Skeletal muscle tissue (tissue), 4 donors: ENCODE data around the gene TSFM. TPM values are rescaled to one million over a fixed set of nuclear protein-coding genes. Genes with fewer than 3 reads are reported as not detected.
A peak's percentile ranks its signal among the peaks of the same experiment; 100 is the strongest.

Experiments used
- H3K27ac ChIP-seq: one replicate; pipeline ENCODE4 v1.7.0; 2013; ENCODE audit warnings: mild to moderate bottlenecking, low read depth, low read length, inconsistent platforms
- H3K27me3 ChIP-seq, 3 donors: one replicate each; pipeline ENCODE4 v1.7.0; 2013; ENCODE audit warnings: low read length in 3 of 3; ENCODE audit not compliant: control insufficient read depth in 3 of 3, insufficient read depth in 3 of 3
- H3K36me3 ChIP-seq, 3 donors: one replicate each; pipeline ENCODE4 v1.7.0; 2013; ENCODE audit warnings: low read length in 3 of 3; ENCODE audit not compliant: control insufficient read depth in 3 of 3, insufficient read depth in 3 of 3
- H3K4me1 ChIP-seq, 3 donors: one replicate each; pipeline ENCODE4 v1.7.0; 2013; ENCODE audit warnings: low read length in 3 of 3, mild to moderate bottlenecking in 3 of 3; ENCODE audit not compliant: control insufficient read depth in 3 of 3, insufficient read depth in 3 of 3
- H3K4me3 ChIP-seq, 3 donors: one replicate each; pipeline ENCODE4 v1.7.0; 2013; ENCODE audit warnings: low read length in 3 of 3
- H3K9ac ChIP-seq, 3 donors: one replicate each; pipeline ENCODE4 v1.7.0; 2013; ENCODE audit warnings: low read length in 3 of 3, mild to moderate bottlenecking in 3 of 3, moderate library complexity in 2 of 3, low read depth in 1 of 3
- H3K9me3 ChIP-seq, 3 donors: one replicate each; pipeline ENCODE4 v1.7.0; 2013; ENCODE audit warnings: low read length in 3 of 3; ENCODE audit not compliant: control insufficient read depth in 3 of 3
- total RNA-seq: library from RNA; depleted of rRNA; stranded (reverse); fragments of >200 nt; gene quantifications from one replicate; pipeline ENCODE4 v1.2.3, GENCODE V29; 2014
- donor health status: Osteomylitis.

Gene TSFM
- total RNA-seq, 1 donor from 2014 or later: 17.2 TPM

DNA sequence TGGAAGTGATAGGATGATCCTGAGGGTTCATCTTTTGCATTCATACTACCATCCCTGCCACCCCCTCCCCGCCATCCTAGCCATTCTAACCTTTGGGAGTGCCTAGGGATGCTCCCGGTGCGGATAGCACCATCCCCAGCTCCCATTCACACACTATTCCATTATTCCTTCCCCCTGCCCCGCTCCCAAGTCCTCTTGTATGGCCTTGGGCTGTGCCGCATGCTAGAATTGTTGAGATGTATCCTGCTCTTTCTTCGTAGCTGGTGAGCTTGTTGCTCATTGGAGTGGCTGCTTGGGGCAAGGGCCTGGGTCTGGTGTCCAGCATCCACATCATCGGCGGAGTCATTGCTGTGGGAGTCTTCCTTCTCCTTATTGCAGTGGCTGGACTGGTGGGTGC lies 37.1 kb upstream of the TSFM start:
- H3K27ac ChIP-seq: peak overlapping the region; percentile 98
- H3K4me3 ChIP-seq: peak overlapping the region; percentile 93 to 99 (median 99)
- H3K4me1 ChIP-seq: peaks cover 12 to 23% (median 13%) of the 10 kb centered on the region in 3 donors
- peaks cover 27 to 33% (median 31%) of the 10 kb centered on the region in 3 donors for H3K36me3 ChIP-seq
- peak overlapping the region; percentile 98 to 100 (median 99) for H3K9ac ChIP-seq
- H3K9me3 ChIP-seq: no peaks in the 10 kb centered on the region
- H3K27me3 ChIP-seq: peaks cover 0 to 13% (median 8%) of the 10 kb centered on the region in 3 donors

DNA sequence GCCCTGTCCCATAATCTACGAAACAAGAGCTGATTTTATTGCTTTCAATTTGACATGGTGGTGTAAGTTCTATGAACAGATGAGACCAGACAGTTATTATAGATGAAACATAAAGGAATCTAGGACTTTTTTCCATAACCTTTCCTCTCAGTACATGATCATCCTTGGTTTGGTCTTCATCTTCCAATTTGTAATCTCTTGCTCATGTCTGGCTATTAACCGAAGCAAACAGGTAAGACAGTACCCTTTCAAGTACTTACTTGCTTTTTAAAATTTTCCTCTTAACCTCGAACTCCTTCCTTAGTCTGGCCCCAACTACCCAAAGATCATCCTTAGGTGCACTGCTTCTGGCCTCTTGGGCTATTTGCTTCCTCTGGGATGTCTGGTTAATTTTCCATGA lies 36.6 kb upstream of the TSFM start:
- H3K27ac ChIP-seq: no peak overlapping the region

DNA sequence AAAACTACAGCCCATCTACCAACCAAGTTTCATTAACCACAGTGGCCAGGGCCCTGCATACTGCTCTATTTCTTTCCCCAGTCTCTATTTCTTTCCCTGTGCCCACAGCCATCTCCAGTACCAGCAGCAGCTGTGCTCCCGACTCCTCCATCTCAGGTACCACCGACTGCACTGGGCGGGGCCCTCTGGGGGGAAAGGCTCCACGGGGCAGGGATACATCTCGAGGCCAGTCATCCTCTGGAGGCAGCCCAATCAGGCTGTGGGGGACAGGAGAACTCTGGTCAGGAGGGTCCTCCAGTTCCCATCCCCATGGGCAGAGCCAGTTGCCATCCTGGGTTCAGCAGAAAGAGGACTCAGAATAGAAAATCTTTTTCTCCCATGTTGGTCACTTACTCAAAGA lies 33.5 kb upstream of the TSFM start:
- no peaks in the 10 kb centered on the region for H3K27me3 ChIP-seq
- H3K9me3 ChIP-seq: no peaks in the 10 kb centered on the region
- no peak overlapping the region for H3K4me3 ChIP-seq
- peaks cover 29 to 36% (median 33%) of the 10 kb centered on the region in 3 donors for H3K4me1 ChIP-seq
- no peak overlapping the region for H3K9ac ChIP-seq
- peaks cover 29 to 37% (median 35%) of the 10 kb centered on the region in 3 donors for H3K36me3 ChIP-seq
- H3K27ac ChIP-seq: no peak overlapping the region

More for the DNA sequence above, 36.6 kb upstream of the TSFM start:
- peaks cover 29 to 37% (median 35%) of the 10 kb centered on the region in 3 donors for H3K36me3 ChIP-seq
- H3K9ac ChIP-seq: peak overlapping the region in 2 of 3 donors; percentile 98 to 100
- H3K4me1 ChIP-seq: peaks cover 17 to 25% (median 19%) of the 10 kb centered on the region in 3 donors
- H3K4me3 ChIP-seq: peak overlapping the region; percentile 93 to 99 (median 99)
- no peaks in the 10 kb centered on the region for H3K9me3 ChIP-seq
- peaks cover 0 to 8% (median 3%) of the 10 kb centered on the region in 3 donors for H3K27me3 ChIP-seq

DNA sequence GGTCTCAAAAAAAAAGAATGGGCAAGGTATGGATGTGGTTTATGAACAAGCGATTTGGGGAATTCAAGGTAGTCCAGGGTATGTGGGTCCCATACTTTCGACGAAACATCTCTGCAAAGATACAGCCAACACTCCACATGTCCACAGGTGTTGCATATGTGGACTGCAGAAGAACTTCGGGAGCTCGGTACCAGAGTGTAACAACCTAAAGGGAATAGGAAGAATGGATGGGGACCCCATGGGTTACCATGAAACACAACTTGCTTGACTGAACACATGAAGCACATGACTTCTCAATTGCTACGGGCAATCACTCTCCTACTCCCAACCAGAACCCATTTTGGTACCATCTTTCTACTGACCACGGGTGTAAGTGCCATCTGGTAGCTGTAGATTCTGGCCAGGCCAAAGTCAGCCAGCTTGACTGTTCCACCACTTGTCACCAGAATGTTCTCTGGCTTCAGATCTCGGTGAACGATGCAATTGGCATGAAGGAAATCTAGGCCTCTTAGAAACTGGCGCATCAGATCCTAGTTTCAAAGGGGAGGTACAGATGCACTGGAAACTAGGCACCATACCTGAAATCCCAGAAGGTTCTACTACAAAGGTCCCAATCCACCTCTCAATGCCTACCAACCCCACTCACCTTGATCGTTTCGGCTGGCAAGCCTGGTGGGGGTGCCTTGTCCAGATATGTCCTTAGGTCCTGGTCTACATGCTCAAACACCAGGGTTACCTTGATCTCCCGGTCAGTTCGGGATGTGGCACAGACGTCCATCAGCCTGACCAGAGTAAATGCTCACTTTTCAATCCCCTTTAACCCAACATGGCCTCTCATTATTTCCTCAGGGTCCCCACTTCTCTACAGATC lies 31.8 kb upstream of the TSFM start:
- Histone ChIP-seq H3K9me3 (no peaks in the 10 kb centered on the region), H3K27me3 (no peaks in the 10 kb centered on the region), H3K4me1 (peaks cover 22 to 33% (median 30%) of the 10 kb centered on the region in 3 donors), H3K27ac (peak overlapping the region; percentile 95), H3K4me3 (peak overlapping the region; percentile 87 to 93 (median 92)), H3K36me3 (peaks cover 29 to 37% (median 35%) of the 10 kb centered on the region in 3 donors), H3K9ac (peak overlapping the region; percentile 94 to 99 (median 98))

DNA sequence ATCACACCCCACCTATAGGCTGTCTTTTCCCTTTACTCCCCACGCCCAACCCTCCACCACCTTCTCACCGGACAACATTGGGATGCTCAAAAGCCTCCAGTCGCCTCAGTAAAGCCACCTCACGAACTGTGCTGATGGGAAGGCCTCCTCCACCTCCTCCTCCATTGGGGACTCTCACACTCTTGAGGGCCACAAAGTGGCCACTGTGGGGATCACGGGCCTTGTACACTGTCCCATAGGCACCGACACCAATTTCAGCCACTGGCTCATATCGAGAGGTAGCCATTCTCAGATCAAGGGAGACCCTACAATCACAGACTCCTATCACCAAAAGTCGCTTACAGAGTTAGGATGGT lies 31.2 kb upstream of the TSFM start:
- H3K9ac ChIP-seq: peak overlapping the region; percentile 94 to 99 (median 98)
- H3K36me3 ChIP-seq: peaks cover 29 to 37% (median 31%) of the 10 kb centered on the region in 3 donors
- H3K27ac ChIP-seq: peak overlapping the region; percentile 95
- H3K4me1 ChIP-seq: peaks cover 22 to 37% (median 32%) of the 10 kb centered on the region in 3 donors
- H3K27me3 ChIP-seq: no peaks in the 10 kb centered on the region
- peak overlapping the region; percentile 87 to 93 (median 92) for H3K4me3 ChIP-seq
- H3K9me3 ChIP-seq: no peaks in the 10 kb centered on the region

DNA sequence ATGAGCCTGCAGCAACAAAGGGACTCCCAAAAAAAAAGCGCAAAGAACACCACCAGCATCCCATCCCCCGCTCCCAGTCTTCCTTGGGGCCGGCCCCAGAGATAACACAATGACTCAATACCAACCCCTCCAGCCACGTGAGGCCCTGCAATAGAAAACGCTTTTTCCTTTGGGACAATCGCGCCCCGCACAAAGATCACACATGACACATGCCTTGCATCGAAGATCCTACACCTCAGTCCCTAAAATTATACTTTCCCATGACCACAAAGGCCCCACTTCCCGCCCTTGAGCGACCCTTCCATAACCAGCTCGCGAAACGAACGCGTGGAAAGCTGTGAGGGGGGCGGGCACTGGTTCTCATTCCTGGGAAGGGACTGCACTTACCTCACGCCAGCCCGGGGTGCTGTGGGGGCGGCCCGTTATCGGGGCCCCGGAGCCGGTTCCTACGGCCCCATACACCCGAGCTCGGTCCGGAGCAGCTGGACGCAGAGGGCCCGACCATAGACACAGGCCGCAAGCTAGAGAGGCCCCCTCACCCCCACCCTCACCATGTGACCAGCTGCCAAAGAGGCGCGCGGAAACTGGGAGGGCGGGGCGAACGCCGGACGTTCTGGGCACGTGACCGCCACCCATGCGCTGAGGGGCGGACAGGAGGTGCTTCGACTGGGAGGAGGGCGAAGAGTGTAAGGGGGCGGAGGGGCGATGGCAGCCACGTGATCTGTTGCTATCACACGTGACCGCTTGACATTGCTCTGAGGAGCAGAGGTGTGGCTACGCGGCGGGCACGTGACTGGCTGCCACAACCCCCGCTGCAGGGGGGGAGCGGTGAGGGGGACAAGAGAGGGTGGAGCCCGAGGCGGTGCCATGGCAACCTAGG lies 30.6 kb upstream of the TSFM start, which contains the start of gene CDK4:
CDK4 (minus strand) TSS at position 523 of the 880 bp plus-strand sequence. CDS start 593 bp downstream, outside the sequence.
- Histone ChIP-seq H3K4me3 (peak within 1 kb of the TSS; percentile 87 to 93 (median 92)), H3K36me3 (peaks cover 25 to 31% (median 27%) of the 10 kb centered on the region in 3 donors), H3K4me1 (peaks cover 25 to 42% (median 35%) of the 10 kb centered on the region in 3 donors), H3K27ac (peak within 1 kb of the TSS; percentile 95), H3K9me3 (no peaks in the 10 kb centered on the region), H3K9ac (peak within 1 kb of the TSS; percentile 94 to 99 (median 98)), H3K27me3 (no peaks in the 10 kb centered on the region)

DNA sequence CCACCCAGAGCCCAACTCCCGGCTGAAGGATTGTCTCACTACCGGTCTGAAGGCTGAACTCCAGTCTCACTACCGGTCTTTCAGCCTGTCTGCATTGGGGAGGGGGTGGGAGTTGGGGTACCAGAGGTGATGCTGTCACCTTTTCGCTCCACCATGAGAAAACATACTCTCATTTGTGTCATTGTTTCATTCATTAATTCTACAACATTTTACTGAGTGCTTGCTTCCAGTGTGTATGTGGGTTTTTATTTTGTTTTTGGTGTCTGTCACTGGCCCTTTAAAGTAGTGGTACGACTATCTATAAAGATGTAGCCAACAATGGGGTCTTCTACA lies 30.0 kb upstream of the TSFM start:
- peak overlapping the region; percentile 66 to 87 (median 82) for H3K4me3 ChIP-seq
- peak overlapping the region; percentile 17 for H3K27ac ChIP-seq
- peaks cover 20 to 26% (median 22%) of the 10 kb centered on the region in 3 donors for H3K36me3 ChIP-seq
- no peaks in the 10 kb centered on the region for H3K27me3 ChIP-seq
- peak overlapping the region in 2 of 3 donors; percentile 48 to 74 for H3K9ac ChIP-seq
- no peaks in the 10 kb centered on the region for H3K9me3 ChIP-seq
- peaks cover 25 to 42% (median 35%) of the 10 kb centered on the region in 3 donors for H3K4me1 ChIP-seq

DNA sequence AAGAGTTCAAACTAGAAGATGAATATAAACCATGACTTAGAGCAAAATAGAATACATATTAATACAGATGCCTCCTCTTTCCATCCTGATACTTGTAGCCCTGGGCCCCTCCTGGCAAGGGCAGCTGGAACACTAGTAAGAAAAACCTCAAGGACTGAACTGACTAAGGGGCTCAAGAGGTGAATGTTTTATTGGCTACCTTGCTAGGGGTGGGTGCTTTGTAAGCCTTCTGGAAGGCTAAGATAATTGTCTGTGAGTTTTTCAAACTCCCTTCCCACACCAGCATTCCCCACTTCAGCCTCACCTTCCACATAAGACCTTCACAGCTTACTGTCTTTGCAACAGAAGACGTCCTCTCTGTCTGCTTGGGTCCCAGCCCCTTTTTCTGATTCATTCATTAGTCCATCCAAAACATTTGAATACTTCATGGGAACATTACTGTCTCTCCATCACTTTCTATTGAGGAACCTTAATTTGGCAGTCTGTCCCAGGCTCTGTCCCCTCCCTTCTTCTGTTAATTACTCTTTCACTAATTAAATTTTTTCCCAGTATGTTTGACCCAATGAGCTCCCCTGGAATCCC lies 28.7 kb upstream of the TSFM start:
- H3K27ac ChIP-seq: no peak overlapping the region
- no peaks in the 10 kb centered on the region for H3K27me3 ChIP-seq
- H3K36me3 ChIP-seq: peaks cover 24 to 30% (median 26%) of the 10 kb centered on the region in 3 donors
- H3K9me3 ChIP-seq: no peaks in the 10 kb centered on the region
- no peak overlapping the region for H3K9ac ChIP-seq
- H3K4me1 ChIP-seq: peaks cover 25 to 42% (median 35%) of the 10 kb centered on the region in 3 donors
- no peak overlapping the region for H3K4me3 ChIP-seq

DNA sequence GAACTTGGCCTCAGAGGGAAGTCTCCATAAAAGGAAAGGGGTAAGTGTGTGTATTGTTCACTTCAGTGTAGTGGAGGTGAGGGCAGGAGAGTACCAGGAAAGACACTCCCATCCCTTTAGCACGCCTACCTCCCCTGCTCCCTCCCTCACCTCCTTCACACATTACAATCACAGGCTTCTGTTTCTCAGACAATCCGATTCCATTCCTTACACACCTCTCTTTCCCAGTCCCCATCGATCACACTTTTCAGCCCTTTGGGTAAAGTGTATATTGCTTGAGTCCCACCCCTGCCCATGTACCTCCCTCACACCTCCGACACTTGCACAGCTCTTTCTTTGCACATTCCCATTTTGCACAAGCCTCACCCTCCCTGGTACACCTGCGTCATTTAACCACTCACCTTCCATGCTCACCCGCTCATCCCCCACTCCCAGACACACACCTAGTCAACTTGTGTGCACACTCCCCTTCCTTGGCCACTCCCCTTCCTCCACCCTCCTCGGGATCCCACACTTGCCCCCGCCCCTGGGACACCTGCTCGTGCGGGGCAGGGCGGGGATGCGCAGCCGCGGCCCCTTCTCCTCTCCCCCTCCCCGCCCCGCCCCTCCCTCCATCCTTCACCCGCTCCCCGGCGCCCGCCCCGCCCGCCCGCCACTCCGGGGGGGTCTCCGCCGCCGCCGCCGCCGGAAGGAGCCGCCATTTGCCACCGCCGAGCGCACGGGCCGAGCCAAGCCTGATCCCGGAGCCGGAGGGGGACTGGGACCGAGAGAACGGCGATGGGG lies 28.0 kb upstream of the TSFM start, which contains the start of gene MARCHF9:
MARCHF9 (plus strand) TSS at position 693 of the 783 bp plus-strand sequence. CDS start 426 bp downstream, outside the sequence.
- Histone ChIP-seq H3K27ac (no peak within 1 kb of the TSS), H3K9ac (peak within 1 kb of the TSS; percentile 75 to 81 (median 80)), H3K9me3 (no peaks in the 10 kb centered on the region), H3K4me1 (peaks cover 25 to 42% (median 35%) of the 10 kb centered on the region in 3 donors), H3K27me3 (no peaks in the 10 kb centered on the region), H3K36me3 (peaks cover 22 to 29% (median 23%) of the 10 kb centered on the region in 3 donors), H3K4me3 (peak within 1 kb of the TSS; percentile 69 to 79 (median 70))
